ENCODE measurements around the gene KRTAP4-7. TPM values are rescaled to one million over a fixed set of nuclear protein-coding genes. Genes with fewer than 3 reads are reported as not detected.

The KRTAP4-7 gene
- polyA plus RNA-seq, 1 of the 3 experiments (the other 2 are of a cell fraction), result not detected

- no peak for TF ChIP-seq SIN3A (IDR thresholded peaks at IDR 0.05; ENCODE audit: borderline replicate concordance, low read depth, low read length)
- TF ChIP-seq TCF12 (IDR thresholded peaks at IDR 0.05), result peak; percentile 77
- TF ChIP-seq PBX3 (IDR thresholded peaks at IDR 0.05), result 0 out of 2 replicates have a peak, but pooled peaks have one; percentile 24
- peak; percentile 43; the same call in 1 of the 2 replicates for TF ChIP-seq JUND (IDR thresholded peaks at IDR 0.05)
- TF ChIP-seq ZBTB33 (IDR thresholded peaks at IDR 0.05; ENCODE audit: borderline replicate concordance, low read depth), result 0 out of 2 replicates have a peak, but pooled peaks have one; percentile 27
- TF ChIP-seq MAX (IDR thresholded peaks at IDR 0.05; ENCODE audit: low read depth), result peak; percentile 91
- TF ChIP-seq RXRA (IDR thresholded peaks at IDR 0.05; ENCODE audit: borderline replicate concordance, low read depth), result no peak
- TF ChIP-seq USF2 (IDR thresholded peaks at IDR 0.05; ENCODE audit: borderline replicate concordance, low read depth, low read length), result no peak
- 0 out of 4 replicates have a peak, but pooled peaks of 1 of the 2 experiments have one; percentile 16 for TF ChIP-seq EP300 (IDR thresholded peaks at IDR 0.05; ENCODE audit: borderline replicate concordance in 1 of 2, low read depth in 1 of 2, low read length in 1 of 2)
- TF ChIP-seq RCOR1 (IDR thresholded peaks at IDR 0.05; ENCODE audit: low read length), result no peak
- peak; percentile 65; the same call in 1 of the 2 replicates for TF ChIP-seq FOSL2 (IDR thresholded peaks at IDR 0.05; ENCODE audit: borderline replicate concordance, low read depth)
- H3K9me2 ChIP-seq, result no peaks in the 10 kb centered on the region
- no peaks in the 10 kb centered on the region for H3K36me3 ChIP-seq (replicated peaks in 1 of 2; ENCODE audit: control insufficient read depth in 1 of 2, insufficient read depth in 2 of 2, low read length in 1 of 2)
- no peak within 1 kb of the TSS for H2AFZ ChIP-seq (ENCODE audit: low read depth)
- H3F3A ChIP-seq (replicated peaks; ENCODE audit: insufficient read depth), result peaks cover 6% of the 10 kb centered on the region
- no peak within 1 kb of the TSS for H3K4me2 ChIP-seq
- no peaks in the 10 kb centered on the region for H3K9me3 ChIP-seq
- no peak within 1 kb of the TSS; a peak in 1 of 4 replicates for H3K27ac ChIP-seq (ENCODE audit: low read depth in 2 of 2, low read length in 1 of 2)
- H3K79me2 ChIP-seq (ENCODE audit: insufficient read depth), result no peaks in the 10 kb centered on the region
- ChIA-PET CTCF (no interaction called here), POLR2A (no interaction called here)
- no peak within 1 kb of the TSS for H3K4me3 ChIP-seq (ENCODE audit: low read depth in 2 of 2, low read length in 1 of 2)
- H3K9ac ChIP-seq, result no peak within 1 kb of the TSS
- WGBS (ENCODE audit: low lambda C conversion rate), result 43% methylated on average over 5 of the region's 6 CpGs
- H3K4me1 ChIP-seq (ENCODE audit: control insufficient read depth in 1 of 2, insufficient read depth in 2 of 2, low read depth in 1 of 2, low read length in 1 of 2), result peaks cover 0 to 16% of the 10 kb centered on the region in 2 experiments; a peak in 2 of 4 replicates
- no peaks in the 10 kb centered on the region for H3K27me3 ChIP-seq (ENCODE audit: insufficient read depth)
- no peak for DNase-seq
- no peaks in the 10 kb centered on the region for H4K20me1 ChIP-seq (ENCODE audit: insufficient read depth)
Observed at GRCh38 chr17:41065829-41066624, 17.9 kb upstream of the KRTAP4-7 start, which contains the start of gene KRTAP2-4. Gene KRTAP2-4 (minus strand): TSS chr17:41065879. CDS start chr17:41065845, 34 bp downstream.

- Histone ChIP-seq H4K20me1 (ENCODE audit: insufficient read depth) (no peaks in the 10 kb centered on the region), H3K4me2 (no peak overlapping the region), H3K9me3 (no peaks in the 10 kb centered on the region), H3K79me2 (ENCODE audit: insufficient read depth) (no peaks in the 10 kb centered on the region), H3K9ac (no peak overlapping the region), H3K4me3 (ENCODE audit: low read depth in 2 of 2, low read length in 1 of 2) (no peak overlapping the region), H3K36me3 (replicated peaks in 1 of 2; ENCODE audit: control insufficient read depth in 1 of 2, insufficient read depth in 2 of 2, low read length in 1 of 2) (no peaks in the 10 kb centered on the region), H3K4me1 (ENCODE audit: control insufficient read depth in 1 of 2, insufficient read depth in 2 of 2, low read depth in 1 of 2, low read length in 1 of 2) (peaks cover 0 to 8% of the 10 kb centered on the region in 2 experiments; a peak in 1 of 4 replicates), H2AFZ (ENCODE audit: low read depth) (no peak overlapping the region), H3K27me3 (ENCODE audit: insufficient read depth) (no peaks in the 10 kb centered on the region), H3K9me2 (no peaks in the 10 kb centered on the region), H3F3A (replicated peaks; ENCODE audit: insufficient read depth) (no peaks in the 10 kb centered on the region), H3K27ac (ENCODE audit: low read depth in 2 of 2, low read length in 1 of 2) (no peak overlapping the region)
- ChIA-PET CTCF (no interaction called here), POLR2A (no interaction called here)
- DNase-seq, result no peak
- TF ChIP-seq NRF1 (IDR thresholded peaks at IDR 0.05; ENCODE audit: low read depth, low read length) (no peak), CTCF (IDR thresholded peaks at IDR 0.05) (no peak), YY1 (IDR thresholded peaks at IDR 0.05; ENCODE audit: low read depth) (no peak)
Observed at GRCh38 chr17:41067281-41067680, 16.7 kb upstream of the KRTAP4-7 start.
